Thoracic aorta (tissue), 2 donors: Measurements from ENCODE around the gene SH3BP4. TPM values are rescaled to one million over a fixed set of nuclear protein-coding genes. Genes with fewer than 3 reads are reported as not detected.

Experiments
- ATAC-seq: fragments of 150-250 bp; one replicate; pipeline ENCODE4 v1.8.0; 2017; ENCODE audit warnings: low read depth; ENCODE audit not compliant: insufficient number of reproducible peaks, low FRiP score
- DNase-seq: peaks from one replicate; pipeline ENCODE4 v3.0.0-alpha.2; 2020; ENCODE audit warnings: low spot score
- H3K27ac ChIP-seq, 2 donors: fragments of 200-600 bp; sonication (generic); 1 replicate in 1 of 2; 2 replicates in 1 of 2; pipeline ENCODE4 v1.5.1; 2016; ENCODE audit warnings: mild to moderate bottlenecking in 2 of 2, moderate library complexity in 2 of 2
- H3K27me3 ChIP-seq: fragments of 200-600 bp; sonication (generic); replicated peaks from 2 replicates; pipeline ENCODE4 v1.6.0; 2016; ENCODE audit warnings: mild to moderate bottlenecking; ENCODE audit not compliant: insufficient read depth
- H3K36me3 ChIP-seq: fragments of 200-600 bp; sonication (generic); one replicate; pipeline ENCODE4 v1.5.1; 2016
- H3K4me1 ChIP-seq, 2 donors: fragments of 200-600 bp; sonication (generic); 1 replicate in 1 of 2; 2 replicates in 1 of 2; pipeline versions ENCODE4 v1.5.1 to v1.6.0; 2016; ENCODE audit warnings: low read depth in 2 of 2, mild to moderate bottlenecking in 1 of 2; ENCODE audit not compliant: control insufficient read depth in 1 of 2
- H3K4me3 ChIP-seq: fragments of 200-600 bp; sonication (generic); 2 replicates; pipeline ENCODE4 v1.5.1; 2016; ENCODE audit warnings: mild to moderate bottlenecking
- H3K9me3 ChIP-seq: fragments of 200-600 bp; sonication (generic); 2 replicates; pipeline ENCODE4 v1.5.1; 2016
- total RNA-seq, 2 donors: library from RNA; depleted of rRNA; stranded (reverse); fragments of >200 nt; gene quantifications; one replicate each; pipeline versions ENCODE4 v1.1.0 to v1.2.3, GENCODE V29; 2016
- TF ChIP-seq, protein P1 (sequence below): fragments of 200-600 bp; sonication (generic); IDR thresholded peaks from one replicate; pipeline ENCODE4 v1.5.1; 2019; ENCODE audit warnings: antibody characterized with exemption

SH3BP4 gene
- total RNA-seq, 2 donors from 2014 or later: 24.0 to 32.4 TPM

DNA sequence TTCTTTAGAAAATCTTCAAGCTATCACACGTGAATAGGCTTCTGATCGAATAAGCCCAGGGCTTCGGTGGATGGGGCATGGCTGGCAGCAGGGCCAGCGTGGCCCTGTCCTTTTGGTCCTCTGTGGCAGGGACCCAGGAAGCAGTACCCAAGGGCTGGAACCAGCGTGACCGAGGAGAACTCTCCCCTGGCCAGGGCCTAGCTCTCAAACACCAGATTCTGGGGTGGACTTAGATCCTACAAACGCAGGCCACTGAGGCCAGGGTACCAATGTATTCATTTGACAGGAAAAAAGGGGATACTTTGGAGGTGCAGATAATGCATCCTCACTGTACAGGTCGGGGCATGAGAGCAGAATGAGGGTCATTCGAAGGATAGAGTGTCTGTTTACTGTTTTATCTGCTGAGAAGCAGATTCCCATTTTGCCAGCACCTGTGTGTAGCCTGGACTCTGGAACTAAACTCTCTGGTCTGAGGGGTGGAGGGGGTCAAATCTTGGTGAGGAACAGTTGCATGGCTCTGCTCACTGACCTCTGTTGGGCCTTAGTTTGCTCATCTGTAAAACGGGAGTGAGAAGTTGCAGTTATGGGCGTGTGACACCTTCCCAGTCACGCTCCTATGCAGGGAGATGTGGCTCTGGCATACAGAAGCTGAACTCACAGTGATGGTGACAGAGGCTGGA is 51.4 kb downstream of the SH3BP4 start:
- Histone ChIP-seq H3K27ac (no peak overlapping the region), H3K4me3 (no peak overlapping the region), H3K9me3 (no peaks in the 10 kb centered on the region), H3K27me3 (no peaks in the 10 kb centered on the region), H3K4me1 (peaks cover 11 to 21% of the 10 kb centered on the region in 2 donors), H3K36me3 (no peaks in the 10 kb centered on the region)
- TF ChIP-seq, protein P1, sequence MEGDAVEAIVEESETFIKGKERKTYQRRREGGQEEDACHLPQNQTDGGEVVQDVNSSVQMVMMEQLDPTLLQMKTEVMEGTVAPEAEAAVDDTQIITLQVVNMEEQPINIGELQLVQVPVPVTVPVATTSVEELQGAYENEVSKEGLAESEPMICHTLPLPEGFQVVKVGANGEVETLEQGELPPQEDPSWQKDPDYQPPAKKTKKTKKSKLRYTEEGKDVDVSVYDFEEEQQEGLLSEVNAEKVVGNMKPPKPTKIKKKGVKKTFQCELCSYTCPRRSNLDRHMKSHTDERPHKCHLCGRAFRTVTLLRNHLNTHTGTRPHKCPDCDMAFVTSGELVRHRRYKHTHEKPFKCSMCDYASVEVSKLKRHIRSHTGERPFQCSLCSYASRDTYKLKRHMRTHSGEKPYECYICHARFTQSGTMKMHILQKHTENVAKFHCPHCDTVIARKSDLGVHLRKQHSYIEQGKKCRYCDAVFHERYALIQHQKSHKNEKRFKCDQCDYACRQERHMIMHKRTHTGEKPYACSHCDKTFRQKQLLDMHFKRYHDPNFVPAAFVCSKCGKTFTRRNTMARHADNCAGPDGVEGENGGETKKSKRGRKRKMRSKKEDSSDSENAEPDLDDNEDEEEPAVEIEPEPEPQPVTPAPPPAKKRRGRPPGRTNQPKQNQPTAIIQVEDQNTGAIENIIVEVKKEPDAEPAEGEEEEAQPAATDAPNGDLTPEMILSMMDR: no peak
- no peak for ATAC-seq
- DNase-seq: no peak

- DNase-seq (no peak), ATAC-seq (no peak)
- H3K9me3 ChIP-seq: no peaks in the 10 kb centered on the region
- no peak overlapping the region for H3K4me3 ChIP-seq
- H3K27me3 ChIP-seq: no peaks in the 10 kb centered on the region
- peaks cover 11 to 21% of the 10 kb centered on the region in 2 donors for H3K4me1 ChIP-seq
- TF ChIP-seq, protein P1: no peak
- no peaks in the 10 kb centered on the region for H3K36me3 ChIP-seq
- no peak overlapping the region for H3K27ac ChIP-seq
These were observed 52.6 kb downstream of the SH3BP4 start for GRCh38 chr2:235004329-235004903.

- TF ChIP-seq, protein P1: no peak
- H3K4me3 ChIP-seq: no peak overlapping the region
- H3K4me1 ChIP-seq: peaks cover 11 to 21% of the 10 kb centered on the region in 2 donors
- H3K27ac ChIP-seq: no peak overlapping the region
- no peak for ATAC-seq
- DNase-seq: no peak
- H3K27me3 ChIP-seq: no peaks in the 10 kb centered on the region
- no peaks in the 10 kb centered on the region for H3K9me3 ChIP-seq
- H3K36me3 ChIP-seq: no peaks in the 10 kb centered on the region
These were observed 53.2 kb downstream of the SH3BP4 start for GRCh38 chr2:235005023-235005422.

GRCh38 chr2:235005603-235006259 is 53.9 kb downstream of the SH3BP4 start:
- DNase-seq (no peak), ATAC-seq (no peak)
- Histone ChIP-seq H3K27me3 (no peaks in the 10 kb centered on the region), H3K4me3 (no peak overlapping the region), H3K27ac (no peak overlapping the region), H3K4me1 (peaks cover 11 to 21% of the 10 kb centered on the region in 2 donors), H3K36me3 (no peaks in the 10 kb centered on the region), H3K9me3 (no peaks in the 10 kb centered on the region)
- TF ChIP-seq, protein P1: peak; percentile 19

- no peak for DNase-seq
- no peak overlapping the region for H3K4me3 ChIP-seq
- TF ChIP-seq, protein P1: no peak
- no peak overlapping the region for H3K27ac ChIP-seq
- peaks cover 11 to 21% of the 10 kb centered on the region in 2 donors for H3K4me1 ChIP-seq
- H3K9me3 ChIP-seq: no peaks in the 10 kb centered on the region
- no peaks in the 10 kb centered on the region for H3K27me3 ChIP-seq
- ATAC-seq: no peak
- no peaks in the 10 kb centered on the region for H3K36me3 ChIP-seq
These were observed 54.6 kb downstream of the SH3BP4 start for GRCh38 chr2:235006461-235006860.
